ENCODE data around the gene MTHFD1L. TPM values are rescaled to one million over a fixed set of nuclear protein-coding genes. Genes with fewer than 3 reads are reported as not detected.

MTHFD1L gene
- total RNA-seq, 2 donors from 2014 or later: 4.1 to 12.2 TPM

- Histone ChIP-seq H3K4me3 (no peak overlapping the region), H3K4me1 (peaks cover 0 to 30% of the 10 kb centered on the region in 2 donors), H3K27me3 (no peaks in the 10 kb centered on the region), H3K36me3 (no peaks in the 10 kb centered on the region), H3K27ac (peak overlapping the region in 1 of 2 donors; percentile 22), H3K9me3 (no peaks in the 10 kb centered on the region)
- DNase-seq (ENCODE audit: low spot score): no peak
- no peak for TF ChIP-seq CTCF (IDR thresholded peaks at IDR 0.05)
Observed at GRCh38 chr6:150880336-150880735, 14.8 kb downstream of the MTHFD1L start.

- Histone ChIP-seq H3K9me3 (no peaks in the 10 kb centered on the region), H3K4me3 (no peak overlapping the region), H3K27me3 (no peaks in the 10 kb centered on the region), H3K27ac (peak overlapping the region; percentile 69 to 74), H3K36me3 (no peaks in the 10 kb centered on the region), H3K4me1 (peaks cover 0 to 24% of the 10 kb centered on the region in 2 donors)
- no peak for TF ChIP-seq CTCF (IDR thresholded peaks at IDR 0.05)
- DNase-seq (ENCODE audit: low spot score): peak; percentile 93
Observed at GRCh38 chr6:150881911-150882481, 16.5 kb downstream of the MTHFD1L start.

- peaks cover 12% of the 10 kb centered on the region for H3K36me3 ChIP-seq
- no peaks in the 10 kb centered on the region for H3K27me3 ChIP-seq
- no peaks in the 10 kb centered on the region for H3K9me3 ChIP-seq
- no peak overlapping the region for H3K4me3 ChIP-seq
- TF ChIP-seq CTCF (IDR thresholded peaks at IDR 0.05): no peak
- H3K4me1 ChIP-seq: peaks cover 0 to 19% of the 10 kb centered on the region in 2 donors
- H3K27ac ChIP-seq: peak overlapping the region; percentile 69 to 74
- no peak for DNase-seq (ENCODE audit: low spot score)
Observed at GRCh38 chr6:150883521-150883920, 18.0 kb downstream of the MTHFD1L start.

GRCh38 chr6:150886155-150886554 is 20.7 kb downstream of the MTHFD1L start:
- Histone ChIP-seq H3K4me3 (no peak overlapping the region), H3K4me1 (peaks cover 0 to 19% of the 10 kb centered on the region in 2 donors), H3K27ac (peak overlapping the region in 1 of 2 donors; percentile 69), H3K36me3 (peaks cover 15% of the 10 kb centered on the region), H3K9me3 (no peaks in the 10 kb centered on the region), H3K27me3 (no peaks in the 10 kb centered on the region)
- DNase-seq (ENCODE audit: low spot score): peak; percentile 16
- TF ChIP-seq CTCF (IDR thresholded peaks at IDR 0.05): no peak

- peaks cover 15% of the 10 kb centered on the region for H3K36me3 ChIP-seq
- H3K27me3 ChIP-seq: no peaks in the 10 kb centered on the region
- H3K4me3 ChIP-seq: no peak overlapping the region
- TF ChIP-seq CTCF (IDR thresholded peaks at IDR 0.05): no peak
- DNase-seq (ENCODE audit: low spot score): no peak
- no peak overlapping the region for H3K27ac ChIP-seq
- H3K9me3 ChIP-seq: no peaks in the 10 kb centered on the region
- H3K4me1 ChIP-seq: peaks cover 0 to 2% of the 10 kb centered on the region in 2 donors
Observed at GRCh38 chr6:150887978-150888563, 22.6 kb downstream of the MTHFD1L start.

Measured in right atrium auricular region (tissue), 2 donors.